Activated naive CD8-positive, alpha-beta T cell treated with anti-CD3 and anti-CD28 coated beads for 36 hours (primary cell): ENCODE data around the gene PTGR3. TPM values are rescaled to one million over a fixed set of nuclear protein-coding genes. Genes with fewer than 3 reads are reported as not detected.

Source experiments
- DNase-seq: peaks from one replicate; pipeline ENCODE4 v3.0.0; 2021
- H3K27ac Mint-ChIP-seq: one replicate; pipeline ENCODE4 v1.8.0; 2022; ENCODE audit warnings: mild to moderate bottlenecking, moderate library complexity, mixed read lengths
- H3K27me3 Mint-ChIP-seq: one replicate; pipeline ENCODE4 v1.8.0; 2022; ENCODE audit warnings: mild to moderate bottlenecking, mixed read lengths
- H3K36me3 Mint-ChIP-seq: one replicate; pipeline ENCODE4 v1.8.0; 2021; ENCODE audit warnings: mild to moderate bottlenecking, mixed read lengths
- H3K4me1 Mint-ChIP-seq: one replicate; pipeline ENCODE4 v1.8.0; 2021; ENCODE audit warnings: mixed read lengths
- H3K4me3 Mint-ChIP-seq: one replicate; pipeline ENCODE4 v1.8.0; 2022; ENCODE audit warnings: mild to moderate bottlenecking, moderate library complexity, mixed read lengths
- H3K9me3 Mint-ChIP-seq: one replicate; pipeline ENCODE4 v1.8.0; 2022; ENCODE audit warnings: mixed read lengths
- total RNA-seq, 2 experiments: library from RNA; stranded (reverse); gene quantifications; one replicate each; pipeline ENCODE4 v1.2.3, GENCODE V29; 2021

The PTGR3 gene
- total RNA-seq, 2 experiments from 2014 or later = 20.2 to 23.2 TPM

GRCh38 chr18:75226286-75226955 lies 17.5 kb upstream of the PTGR3 start:
- Mint-ChIP-seq H3K4me1 (peaks cover 60% of the 10 kb centered on the region), H3K4me3 (peak overlapping the region; percentile 52), H3K36me3 (peaks cover 18% of the 10 kb centered on the region)

GRCh38 chr18:75223687-75224347 lies 14.9 kb upstream of the PTGR3 start:
- H3K36me3 Mint-ChIP-seq = peaks cover under 1% of the 10 kb centered on the region
- H3K27me3 Mint-ChIP-seq = no peaks in the 10 kb centered on the region
- no peak overlapping the region for H3K4me3 Mint-ChIP-seq
- no peak for DNase-seq
- H3K4me1 Mint-ChIP-seq = peaks cover 60% of the 10 kb centered on the region
- no peak overlapping the region for H3K27ac Mint-ChIP-seq
- H3K9me3 Mint-ChIP-seq = no peaks in the 10 kb centered on the region

More at GRCh38 chr18:75226286-75226955, 17.5 kb upstream of the PTGR3 start:
- no peak for DNase-seq
- H3K9me3 Mint-ChIP-seq = no peaks in the 10 kb centered on the region
- H3K27me3 Mint-ChIP-seq = no peaks in the 10 kb centered on the region
- peak overlapping the region; percentile 58 for H3K27ac Mint-ChIP-seq

GRCh38 chr18:75222407-75222806 lies 13.5 kb upstream of the PTGR3 start:
- no peaks in the 10 kb centered on the region for H3K27me3 Mint-ChIP-seq
- H3K4me1 Mint-ChIP-seq = peaks cover 53% of the 10 kb centered on the region
- H3K9me3 Mint-ChIP-seq = no peaks in the 10 kb centered on the region
- no peak for DNase-seq
- H3K4me3 Mint-ChIP-seq = no peak overlapping the region
- H3K36me3 Mint-ChIP-seq = no peaks in the 10 kb centered on the region
- no peak overlapping the region for H3K27ac Mint-ChIP-seq

- DNase-seq = no peak
- Mint-ChIP-seq H3K4me3 (no peak overlapping the region), H3K27ac (no peak overlapping the region), H3K36me3 (no peaks in the 10 kb centered on the region), H3K9me3 (no peaks in the 10 kb centered on the region), H3K4me1 (peaks cover 52% of the 10 kb centered on the region), H3K27me3 (no peaks in the 10 kb centered on the region)
Observed at GRCh38 chr18:75221897-75222296, 13.0 kb upstream of the PTGR3 start.

- peaks cover 2% of the 10 kb centered on the region for H3K36me3 Mint-ChIP-seq
- H3K4me1 Mint-ChIP-seq = peaks cover 52% of the 10 kb centered on the region
- no peak for DNase-seq
- H3K27me3 Mint-ChIP-seq = no peaks in the 10 kb centered on the region
- H3K9me3 Mint-ChIP-seq = no peaks in the 10 kb centered on the region
- no peak overlapping the region for H3K4me3 Mint-ChIP-seq
- H3K27ac Mint-ChIP-seq = no peak overlapping the region
Observed at GRCh38 chr18:75221397-75221796, 12.5 kb upstream of the PTGR3 start.

- Mint-ChIP-seq H3K27ac (no peak overlapping the region), H3K4me1 (peaks cover 52% of the 10 kb centered on the region), H3K4me3 (no peak overlapping the region), H3K36me3 (peaks cover 2% of the 10 kb centered on the region), H3K27me3 (no peaks in the 10 kb centered on the region), H3K9me3 (no peaks in the 10 kb centered on the region)
- no peak for DNase-seq
Observed at GRCh38 chr18:75220551-75221355, 11.8 kb upstream of the PTGR3 start.

- Mint-ChIP-seq H3K36me3 (peaks cover 7% of the 10 kb centered on the region), H3K9me3 (no peaks in the 10 kb centered on the region), H3K4me3 (no peak overlapping the region), H3K27ac (no peak overlapping the region), H3K4me1 (peaks cover 61% of the 10 kb centered on the region), H3K27me3 (no peaks in the 10 kb centered on the region)
- no peak for DNase-seq
Observed at GRCh38 chr18:75219745-75220375, 10.9 kb upstream of the PTGR3 start.

GRCh38 chr18:75218065-75218923 lies 9.4 kb upstream of the PTGR3 start:
- no peak overlapping the region for H3K27ac Mint-ChIP-seq
- peaks cover 7% of the 10 kb centered on the region for H3K36me3 Mint-ChIP-seq
- no peaks in the 10 kb centered on the region for H3K27me3 Mint-ChIP-seq
- peaks cover 66% of the 10 kb centered on the region for H3K4me1 Mint-ChIP-seq
- no peak for DNase-seq
- no peak overlapping the region for H3K4me3 Mint-ChIP-seq
- no peaks in the 10 kb centered on the region for H3K9me3 Mint-ChIP-seq

- no peaks in the 10 kb centered on the region for H3K9me3 Mint-ChIP-seq
- H3K4me3 Mint-ChIP-seq = no peak overlapping the region
- peaks cover 7% of the 10 kb centered on the region for H3K36me3 Mint-ChIP-seq
- no peaks in the 10 kb centered on the region for H3K27me3 Mint-ChIP-seq
- H3K4me1 Mint-ChIP-seq = peaks cover 72% of the 10 kb centered on the region
- no peak for DNase-seq
- H3K27ac Mint-ChIP-seq = peak overlapping the region; percentile 85
Observed at GRCh38 chr18:75216911-75217689, 8.2 kb upstream of the PTGR3 start.

GRCh38 chr18:75216212-75216910 lies 7.4 kb upstream of the PTGR3 start:
- no peak for DNase-seq
- H3K27ac Mint-ChIP-seq = peak overlapping the region; percentile 85
- H3K27me3 Mint-ChIP-seq = no peaks in the 10 kb centered on the region
- H3K9me3 Mint-ChIP-seq = no peaks in the 10 kb centered on the region
- peaks cover 67% of the 10 kb centered on the region for H3K4me1 Mint-ChIP-seq
- H3K36me3 Mint-ChIP-seq = peaks cover 7% of the 10 kb centered on the region
- H3K4me3 Mint-ChIP-seq = peak overlapping the region; percentile 13

- no peak for DNase-seq
- H3K27me3 Mint-ChIP-seq = no peaks in the 10 kb centered on the region
- H3K36me3 Mint-ChIP-seq = peaks cover 9% of the 10 kb centered on the region
- H3K27ac Mint-ChIP-seq = peak overlapping the region; percentile 79
- peak overlapping the region; percentile 37 for H3K4me3 Mint-ChIP-seq
- no peaks in the 10 kb centered on the region for H3K9me3 Mint-ChIP-seq
- peaks cover 62% of the 10 kb centered on the region for H3K4me1 Mint-ChIP-seq
Observed at GRCh38 chr18:75215663-75216062, 6.7 kb upstream of the PTGR3 start.

GRCh38 chr18:75214766-75215510 lies 6.0 kb upstream of the PTGR3 start:
- H3K27ac Mint-ChIP-seq = peak overlapping the region; percentile 79
- H3K36me3 Mint-ChIP-seq = peaks cover 9% of the 10 kb centered on the region
- no peaks in the 10 kb centered on the region for H3K27me3 Mint-ChIP-seq
- no peak for DNase-seq
- peaks cover 60% of the 10 kb centered on the region for H3K4me1 Mint-ChIP-seq
- no peaks in the 10 kb centered on the region for H3K9me3 Mint-ChIP-seq
- no peak overlapping the region for H3K4me3 Mint-ChIP-seq

- no peaks in the 10 kb centered on the region for H3K9me3 Mint-ChIP-seq
- H3K36me3 Mint-ChIP-seq = peaks cover 9% of the 10 kb centered on the region
- H3K4me3 Mint-ChIP-seq = no peak overlapping the region
- H3K4me1 Mint-ChIP-seq = peaks cover 59% of the 10 kb centered on the region
- no peaks in the 10 kb centered on the region for H3K27me3 Mint-ChIP-seq
- peak overlapping the region; percentile 6 for H3K27ac Mint-ChIP-seq
- no peak for DNase-seq
Observed at GRCh38 chr18:75214332-75214690, 5.4 kb upstream of the PTGR3 start.
